Upper lobe of left lung (tissue), 4 donors: Measurements from ENCODE around the gene GPR27.

Experiments used
- CTCF ChIP-seq, 6 experiments: fragments of 450-650 bp in 4 of 6; fragments of 200-600 bp in 2 of 6; sonication (generic) in 2 of 6; IDR thresholded peaks; one replicate each; pipeline ENCODE4 v1.5.1; 2016 to 2019; ENCODE audit warnings: antibody characterized with exemption in 6 of 6
- EP300 ChIP-seq, 4 donors: sonication (generic); formaldehyde crosslinking; IDR thresholded peaks; one replicate each; pipeline ENCODE4 v1.5.1; 2017; ENCODE audit warnings: antibody characterized with exemption in 4 of 4, control low read depth in 2 of 4
- POLR2A ChIP-seq, 4 donors: fragments of 450-650 bp; IDR thresholded peaks; one replicate each; pipeline ENCODE4 v1.5.1; 2016 to 2017; ENCODE audit warnings: antibody characterized with exemption in 4 of 4, mild to moderate bottlenecking in 2 of 4
- POLR2AphosphoS5 ChIP-seq, 2 donors: sonication (generic); formaldehyde crosslinking; IDR thresholded peaks; one replicate each; pipeline ENCODE4 v1.5.1; 2017; ENCODE audit warnings: antibody characterized with exemption in 2 of 2

GRCh38 chr3:71776538-71776937 is 22.9 kb downstream of the GPR27 start:
- TF ChIP-seq POLR2A (IDR thresholded peaks at IDR 0.05) (no peak), CTCF (IDR thresholded peaks at IDR 0.05) (no peak), POLR2AphosphoS5 (IDR thresholded peaks at IDR 0.05) (no peak), EP300 (IDR thresholded peaks at IDR 0.05) (no peak)
